Fibroblast of peridontal ligament (primary cell): ENCODE results near the gene WDR47.

Source experiments
- DNase-seq: peaks from one replicate; pipeline ENCODE4 v3.0.0-alpha.2; 2010; ENCODE audit errors: extremely low read depth

The WDR47 gene

GRCh38 chr1:109041621-109042468 is at the start of gene WDR47:
Gene WDR47 (minus strand): TSS chr1:109042102. CDS start chr1:109023512, 18,590 bp downstream.
- peak; percentile 93 for DNase-seq

DNA sequence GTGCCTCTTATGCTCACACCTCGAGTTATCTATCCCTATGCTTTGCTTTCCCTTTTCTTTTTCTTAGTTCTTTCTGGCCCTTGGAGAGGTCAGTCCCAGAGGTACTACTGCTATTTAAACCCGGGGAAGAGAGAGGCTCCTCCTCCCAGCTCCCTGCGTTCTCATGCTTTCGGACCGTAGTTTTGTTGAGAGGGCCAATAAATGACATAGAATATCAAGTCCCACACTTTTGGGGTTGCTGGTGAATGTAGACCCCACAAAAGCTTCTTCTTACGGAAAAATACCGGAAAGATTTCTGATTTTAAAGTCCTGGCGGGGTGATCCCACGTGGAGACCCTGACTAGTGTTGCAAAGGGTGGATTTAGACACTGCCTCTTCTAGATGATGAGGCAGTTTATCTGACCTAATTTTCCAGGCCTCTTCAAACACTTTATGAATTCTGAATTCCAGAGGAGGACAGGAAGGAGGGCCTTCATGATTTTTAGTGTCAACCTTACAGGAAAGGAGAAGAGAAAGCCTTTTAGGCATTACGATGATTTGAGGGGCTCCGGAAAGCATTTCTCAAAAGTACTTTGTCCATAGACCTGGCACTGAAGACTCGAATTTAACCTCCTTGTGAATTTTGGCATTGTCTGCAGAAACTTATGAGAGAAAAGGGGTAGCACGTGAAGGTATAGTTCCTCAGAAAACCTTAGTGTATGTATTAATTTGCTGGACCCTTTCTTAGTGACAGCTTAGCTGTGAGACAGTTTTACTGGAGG is 49.4 kb upstream of the WDR47 start:
- peak; percentile 75 for DNase-seq

- DNase-seq, result peak; percentile 96
These were observed 48.5 kb upstream of the WDR47 start, which contains the start of gene TMEM167B for GRCh38 chr1:109090196-109091077. Gene TMEM167B (plus strand): TSS chr1:109090764. CDS start chr1:109090873, 109 bp downstream.

- peak; percentile 73 for DNase-seq
These were observed 47.5 kb upstream of the WDR47 start for GRCh38 chr1:109089242-109090015.

- no peak for DNase-seq
These were observed 42.9 kb upstream of the WDR47 start for GRCh38 chr1:109084563-109085517.

DNA sequence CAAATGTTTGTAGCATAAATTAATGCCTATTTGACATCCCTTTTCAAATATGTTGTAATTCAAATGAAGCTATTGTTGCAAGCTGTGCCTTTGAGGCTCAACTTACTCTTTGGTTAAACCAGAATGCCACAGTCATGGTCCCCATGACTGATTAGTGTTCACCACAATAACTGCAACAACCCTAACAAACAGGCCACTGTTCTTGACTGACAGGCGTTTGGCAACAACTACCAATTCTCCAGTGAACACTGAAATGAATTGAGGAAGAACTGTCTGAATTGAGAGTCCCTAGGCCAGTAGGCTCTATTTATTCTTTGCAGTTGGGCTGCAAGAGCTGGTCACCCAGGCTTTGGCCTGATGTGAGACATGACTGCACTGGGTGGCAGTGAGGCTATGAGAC is 42.0 kb upstream of the WDR47 start:
- DNase-seq, result peak; percentile 18

DNA sequence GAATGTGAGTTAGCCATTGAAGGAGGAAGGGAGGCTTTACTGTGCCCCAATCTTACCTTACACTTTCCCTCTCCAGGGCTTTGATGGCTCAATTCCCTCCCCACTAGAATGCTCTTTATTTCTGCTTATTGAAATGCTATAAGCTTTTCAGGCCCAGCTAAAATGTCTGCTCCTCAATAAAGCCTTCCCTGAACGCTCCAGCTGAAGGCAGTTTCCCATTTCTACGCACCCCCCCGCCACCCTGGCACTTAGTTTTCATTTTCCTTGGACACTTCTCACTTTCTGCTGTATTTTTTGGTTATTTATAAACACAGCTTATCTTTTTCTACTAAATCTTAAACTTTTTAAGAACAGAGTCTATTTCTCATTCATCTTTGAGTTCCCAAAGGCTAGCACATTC is 41.6 kb upstream of the WDR47 start:
- DNase-seq, result no peak

DNA sequence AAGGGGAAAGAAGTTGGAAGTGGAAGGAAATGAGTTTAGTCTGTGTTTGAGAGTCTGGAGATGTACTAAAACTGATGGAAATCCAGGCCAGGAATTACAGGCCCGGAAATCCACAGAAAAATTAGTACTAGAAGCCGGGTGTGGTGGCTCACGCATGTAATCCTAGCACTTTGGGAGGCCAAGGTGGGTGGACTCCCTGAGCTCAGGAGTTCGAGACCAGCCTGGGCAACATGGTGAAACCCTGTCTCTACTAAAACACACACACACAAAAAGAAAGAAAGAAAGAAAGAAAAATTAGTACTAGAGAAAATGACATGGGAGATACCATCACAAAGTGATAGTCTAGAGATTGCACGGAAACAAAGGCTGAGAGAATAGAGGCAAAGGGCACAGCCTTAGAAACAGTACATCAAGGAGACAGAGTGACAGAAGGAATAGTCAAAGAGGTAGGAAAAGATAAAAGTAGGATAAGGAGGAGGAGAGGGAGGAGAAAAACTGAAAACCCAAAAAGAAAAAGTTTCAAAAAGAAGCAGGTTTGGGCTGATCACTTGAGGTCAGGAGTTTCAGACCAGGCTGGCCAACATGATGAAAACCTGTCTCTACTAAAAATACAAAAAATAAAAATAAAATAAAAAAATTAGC is 38.7 kb upstream of the WDR47 start:
- no peak for DNase-seq

DNA sequence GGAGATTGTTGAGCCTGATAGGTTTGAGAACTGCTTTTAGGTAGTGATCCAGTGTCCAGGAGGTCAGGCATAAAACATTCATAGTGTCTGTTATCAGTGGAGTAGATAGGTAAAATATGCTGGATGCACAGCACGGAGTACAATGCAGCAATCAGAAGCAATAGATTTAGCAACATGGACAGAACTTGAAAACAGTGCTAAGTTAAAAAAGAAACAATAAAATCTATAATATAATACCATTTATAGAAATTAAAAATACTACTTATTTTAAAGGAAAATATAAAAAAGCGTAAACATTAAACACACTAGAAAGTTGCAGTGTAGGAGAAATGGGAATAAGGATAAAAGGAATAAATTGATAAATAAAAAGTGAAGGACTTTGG is 37.3 kb upstream of the WDR47 start:
- no peak for DNase-seq

DNA sequence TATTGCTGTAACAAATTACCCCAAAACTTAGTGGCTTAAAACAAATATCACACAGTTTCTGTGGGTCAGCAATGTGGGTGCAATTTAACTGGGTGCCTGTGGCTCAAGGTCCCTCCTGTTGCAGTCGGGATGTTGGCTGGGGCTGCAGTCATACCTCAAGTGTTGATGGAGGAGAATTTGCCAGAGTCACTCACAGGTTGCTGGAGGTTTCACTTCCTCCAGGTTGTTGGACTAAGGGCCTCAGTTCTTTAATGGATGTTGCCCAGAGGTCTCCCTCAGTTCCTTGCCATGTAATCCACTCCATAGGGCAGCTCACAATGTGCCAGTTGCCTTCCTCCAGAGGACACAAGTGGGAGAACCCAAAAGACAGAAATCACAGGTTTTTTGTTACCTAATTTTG is 36.4 kb upstream of the WDR47 start:
- DNase-seq, result no peak

DNA sequence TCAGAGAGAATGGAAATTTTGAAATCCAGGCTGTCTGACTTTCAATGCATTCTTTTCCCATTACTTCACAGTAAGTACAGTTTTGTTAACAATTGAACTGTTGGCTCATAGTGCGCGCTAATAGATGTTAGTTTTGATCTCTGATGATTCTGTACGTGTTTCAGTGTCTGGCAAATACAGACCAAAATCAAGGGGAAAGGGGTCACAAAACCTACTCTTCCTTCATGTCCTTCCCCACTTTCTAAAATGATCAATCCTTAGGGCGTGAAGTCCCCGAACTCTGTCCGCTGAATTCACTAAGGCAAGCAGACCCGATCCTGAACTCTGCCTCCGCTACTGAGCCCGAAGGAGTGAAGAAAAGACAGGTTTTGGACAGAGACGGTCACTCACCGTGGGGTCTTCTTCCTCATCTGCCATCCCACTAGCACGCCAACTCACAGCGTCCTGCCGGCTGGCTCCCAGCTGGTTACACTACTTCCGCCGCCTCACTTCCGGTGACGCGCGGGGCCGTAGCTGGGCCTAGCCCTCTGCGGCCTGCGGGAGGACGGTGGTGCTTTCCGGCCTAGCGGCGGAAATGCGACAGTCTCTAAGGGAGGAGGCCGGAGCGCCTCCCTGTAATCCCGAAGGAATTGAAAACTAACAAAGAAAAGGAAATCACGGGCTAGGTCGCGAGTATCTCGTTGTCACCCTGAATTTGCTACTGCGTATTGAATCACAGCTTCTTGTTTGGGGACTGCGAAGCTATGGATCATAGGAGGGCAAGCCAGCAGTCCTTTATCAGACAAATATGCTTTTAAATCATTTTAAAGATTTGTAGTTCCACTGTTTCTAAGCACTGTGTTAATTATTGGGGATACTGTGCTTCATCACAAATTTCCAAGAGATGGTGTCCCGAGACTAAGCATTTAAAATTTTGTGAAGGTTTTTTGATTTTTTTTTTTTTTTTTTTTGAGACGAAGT is 33.9 kb upstream of the WDR47 start, which contains the start of gene TAF13:
Gene TAF13 (minus strand): TSS at position 473 of the 960 bp plus-strand sequence. CDS start 56 bp downstream, at position 417.
- DNase-seq, result peak; percentile 94

- DNase-seq, result no peak
These were observed 27.4 kb upstream of the WDR47 start for GRCh38 chr1:109069294-109069693.

DNA sequence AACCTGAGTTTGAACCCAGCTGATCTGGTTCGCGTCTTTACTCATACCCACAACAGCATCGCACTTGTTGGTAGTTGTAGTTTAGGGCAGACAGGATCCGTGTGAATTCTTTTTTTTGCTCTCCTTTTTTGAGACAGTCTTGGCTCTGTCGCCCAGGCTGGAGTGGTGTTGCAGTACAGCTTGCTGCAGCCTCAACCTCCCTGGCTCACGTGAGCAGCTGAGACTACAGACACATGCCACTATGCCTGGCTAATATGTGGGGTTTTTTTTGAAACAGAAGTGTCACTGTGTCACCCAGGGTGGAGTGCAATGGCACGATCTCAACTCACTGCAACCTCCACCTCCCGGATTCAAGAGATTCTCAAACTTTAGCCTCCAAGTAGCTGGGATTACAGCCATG is 26.0 kb upstream of the WDR47 start:
- no peak for DNase-seq

DNA sequence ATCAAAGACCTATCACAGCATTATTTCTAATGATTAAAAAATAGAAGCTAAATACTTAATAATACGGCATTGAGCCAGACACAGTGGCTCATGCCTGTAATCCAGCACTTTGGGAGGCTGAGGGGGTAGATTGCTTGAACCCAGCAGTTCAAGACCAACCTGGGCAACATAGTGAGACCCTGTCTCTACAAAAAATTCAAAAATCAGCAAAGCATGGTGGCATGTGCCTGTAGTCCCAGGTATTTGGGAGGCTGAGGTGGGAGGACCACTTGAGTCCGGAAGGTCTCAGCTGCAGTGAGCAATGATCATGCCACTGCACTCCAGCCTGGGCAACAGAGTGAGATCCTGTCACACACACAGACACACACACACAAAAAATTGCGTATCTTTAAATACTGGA is 23.2 kb upstream of the WDR47 start:
- no peak for DNase-seq

DNA sequence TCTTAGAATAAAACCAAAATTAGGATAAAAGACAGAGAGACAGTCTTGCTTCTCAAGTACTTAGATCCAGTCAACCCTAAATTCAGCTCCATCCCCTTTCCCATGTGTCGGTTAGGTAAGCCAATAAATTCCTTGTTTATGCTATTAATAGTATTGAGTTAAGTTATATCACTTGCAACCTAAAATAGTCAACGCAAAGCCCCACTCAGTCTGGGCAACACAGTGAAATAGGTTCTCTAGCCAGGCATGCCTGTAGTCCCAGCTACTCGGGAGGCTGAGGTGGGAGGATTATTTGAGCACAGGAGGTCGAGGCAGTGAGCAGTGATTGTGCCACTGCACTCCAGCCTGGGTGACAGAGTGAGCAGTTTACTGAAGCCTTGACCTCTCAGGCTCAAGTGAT is 19.3 kb upstream of the WDR47 start:
- DNase-seq, result no peak

DNA sequence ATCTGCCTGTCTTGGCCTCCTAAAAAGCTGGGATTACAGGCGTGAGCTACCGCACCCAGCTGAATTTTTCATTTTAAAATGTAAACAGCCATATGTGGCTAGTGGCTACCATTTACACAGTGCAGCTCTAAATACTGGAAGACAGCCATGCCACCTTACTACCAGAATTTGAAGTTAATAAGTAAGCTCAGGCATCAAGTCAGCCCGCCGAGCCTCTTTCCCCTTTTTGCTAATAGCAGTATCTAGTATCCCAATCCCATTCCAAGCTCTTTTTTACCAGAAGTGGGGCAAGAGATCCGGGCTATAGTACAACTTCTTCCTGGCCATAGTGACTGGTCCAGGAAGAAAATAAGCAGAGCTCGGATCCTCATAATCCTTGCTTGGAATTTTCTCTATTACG is 18.8 kb upstream of the WDR47 start:
- no peak for DNase-seq

GRCh38 chr1:109059026-109059425 is 17.1 kb upstream of the WDR47 start:
- no peak for DNase-seq

DNA sequence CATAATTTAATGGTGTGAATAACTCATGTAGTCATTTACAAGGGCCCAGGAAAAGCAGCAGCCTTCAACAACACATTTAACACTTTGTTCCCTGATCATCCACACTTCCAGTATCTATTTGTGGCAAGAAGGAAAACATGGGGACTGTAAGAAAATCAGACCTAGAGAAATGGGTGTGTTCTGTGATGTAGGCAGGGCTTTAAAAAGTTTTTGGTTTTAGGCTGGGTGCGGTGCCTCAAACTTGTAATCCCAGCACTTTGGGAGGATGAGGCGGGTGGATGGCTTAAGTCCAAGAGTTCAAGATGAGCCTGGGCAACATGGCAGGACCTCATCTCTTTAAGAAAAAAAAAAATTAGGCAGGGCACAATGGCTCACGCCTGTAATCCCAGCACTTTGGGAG is 14.2 kb upstream of the WDR47 start:
- no peak for DNase-seq
